Fibroblast of mammary gland (primary cell): Measurements from ENCODE around the gene KMT5B.

Experiments used
- DNase-seq: peaks from one replicate; pipeline ENCODE4 v3.0.0-alpha.2; 2010; ENCODE audit warnings: low read depth
- H3K4me3 ChIP-seq: 2 replicates; pipeline ENCODE4 v1.5.1; 2011; ENCODE audit warnings: low read depth, mild to moderate bottlenecking, low read length, moderate library complexity; ENCODE audit not compliant: control insufficient read depth
- CTCF ChIP-seq: conservative IDR thresholded peaks from 2 replicates; pipeline ENCODE4 v1.5.1; 2011; ENCODE audit warnings: low read depth, low read length, inconsistent platforms; ENCODE audit not compliant: control insufficient read depth, insufficient read depth

KMT5B gene

GRCh38 chr11:68213135-68213515 lies at the start of gene KMT5B:
KMT5B (minus strand) TSS chr11:68213296; CDS start chr11:68190076, 23,220 bp downstream.
- H3K4me3 ChIP-seq: peak within 1 kb of the TSS; percentile 86
- peak; percentile 52 for DNase-seq
- TF ChIP-seq CTCF: no peak

GRCh38 chr11:68262544-68262827 lies 49.4 kb upstream of the KMT5B start:
- TF ChIP-seq CTCF: no peak
- DNase-seq: no peak
- no peak overlapping the region for H3K4me3 ChIP-seq

GRCh38 chr11:68261749-68262543 lies 48.9 kb upstream of the KMT5B start:
- DNase-seq: no peak
- no peak overlapping the region for H3K4me3 ChIP-seq
- no peak for TF ChIP-seq CTCF

- no peak for DNase-seq
- no peak overlapping the region for H3K4me3 ChIP-seq
- no peak for TF ChIP-seq CTCF
Observed at GRCh38 chr11:68261006-68261405, 47.9 kb upstream of the KMT5B start.

GRCh38 chr11:68260484-68260883 lies 47.4 kb upstream of the KMT5B start:
- no peak for DNase-seq
- TF ChIP-seq CTCF: no peak
- no peak overlapping the region for H3K4me3 ChIP-seq

- no peak for TF ChIP-seq CTCF
- H3K4me3 ChIP-seq: no peak overlapping the region
- DNase-seq: no peak
Observed at GRCh38 chr11:68259122-68259959, 46.2 kb upstream of the KMT5B start.

GRCh38 chr11:68258363-68258765 lies 45.3 kb upstream of the KMT5B start:
- H3K4me3 ChIP-seq: no peak overlapping the region
- TF ChIP-seq CTCF: no peak
- DNase-seq: no peak
